Activated CD4-positive, CD25-positive, alpha-beta regulatory T cell (primary cell): ENCODE measurements around the gene PPM1H.

ENCODE experiments used
- DNase-seq, 4 experiments: peaks; one replicate each; lab custom pipeline; 2025; lab: John Stamatoyannopoulos, UW

Gene PPM1H

GRCh38 chr12:62713723-62714122 is 221.2 kb downstream of the PPM1H start:
- no peak for DNase-seq

- no peak for DNase-seq
Observed at GRCh38 chr12:62712681-62713573, 222.0 kb downstream of the PPM1H start.

GRCh38 chr12:62711631-62712241 is 223.2 kb downstream of the PPM1H start:
- no peak for DNase-seq

GRCh38 chr12:62709311-62709710 is 225.6 kb downstream of the PPM1H start:
- DNase-seq: no peak

GRCh38 chr12:62707939-62708338 is 227.0 kb downstream of the PPM1H start:
- no peak for DNase-seq

- DNase-seq: no peak
Observed at GRCh38 chr12:62705846-62706245, 229.1 kb downstream of the PPM1H start.

GRCh38 chr12:62703011-62703380 is 232.0 kb downstream of the PPM1H start:
- no peak for DNase-seq

- no peak for DNase-seq
Observed at GRCh38 chr12:62701492-62701891, 233.5 kb downstream of the PPM1H start.

- no peak for DNase-seq
Observed at GRCh38 chr12:62700091-62700880, 234.7 kb downstream of the PPM1H start.

GRCh38 chr12:62698701-62699101 is 236.2 kb downstream of the PPM1H start:
- no peak for DNase-seq

- no peak for DNase-seq
Observed at GRCh38 chr12:62697893-62698292, 237.1 kb downstream of the PPM1H start.

- DNase-seq: no peak
Observed at GRCh38 chr12:62695696-62696095, 239.3 kb downstream of the PPM1H start.

- no peak for DNase-seq
Observed at GRCh38 chr12:62694632-62695031, 240.3 kb downstream of the PPM1H start.

GRCh38 chr12:62694116-62694515 is 240.8 kb downstream of the PPM1H start:
- no peak for DNase-seq

GRCh38 chr12:62693376-62694050 is 241.4 kb downstream of the PPM1H start:
- DNase-seq: no peak

- DNase-seq: no peak
Observed at GRCh38 chr12:62692884-62693283, 242.1 kb downstream of the PPM1H start.

- no peak for DNase-seq
Observed at GRCh38 chr12:62691309-62691708, 243.6 kb downstream of the PPM1H start.

GRCh38 chr12:62689042-62689839 is 245.7 kb downstream of the PPM1H start:
- no peak for DNase-seq

GRCh38 chr12:62686938-62687337 is 248.0 kb downstream of the PPM1H start:
- no peak for DNase-seq

- no peak for DNase-seq
Observed at GRCh38 chr12:62684570-62685295, 250.2 kb downstream of the PPM1H start.
